Thoracic aorta (tissue), 2 donors: Measurements from ENCODE around the gene GMDS. TPM values are rescaled to one million over a fixed set of nuclear protein-coding genes. Genes with fewer than 3 reads are reported as not detected.
A peak's percentile ranks its signal among the peaks of the same experiment; 100 is the strongest.

ENCODE experiments used
- ATAC-seq: fragments of 150-250 bp; one replicate; pipeline ENCODE4 v1.8.0; 2017; ENCODE audit warnings: low read depth; ENCODE audit not compliant: insufficient number of reproducible peaks, low FRiP score
- DNase-seq: peaks from one replicate; pipeline ENCODE4 v3.0.0-alpha.2; 2020; ENCODE audit warnings: low spot score
- H3K27ac ChIP-seq, 2 donors: fragments of 200-600 bp; sonication (generic); 1 replicate in 1 of 2; 2 replicates in 1 of 2; pipeline ENCODE4 v1.5.1; 2016; ENCODE audit warnings: mild to moderate bottlenecking in 2 of 2, moderate library complexity in 2 of 2
- H3K27me3 ChIP-seq: fragments of 200-600 bp; sonication (generic); replicated peaks from 2 replicates; pipeline ENCODE4 v1.6.0; 2016; ENCODE audit warnings: mild to moderate bottlenecking; ENCODE audit not compliant: insufficient read depth
- H3K36me3 ChIP-seq: fragments of 200-600 bp; sonication (generic); one replicate; pipeline ENCODE4 v1.5.1; 2016
- H3K4me1 ChIP-seq, 2 donors: fragments of 200-600 bp; sonication (generic); 1 replicate in 1 of 2; 2 replicates in 1 of 2; pipeline versions ENCODE4 v1.5.1 to v1.6.0; 2016; ENCODE audit warnings: low read depth in 2 of 2, mild to moderate bottlenecking in 1 of 2; ENCODE audit not compliant: control insufficient read depth in 1 of 2
- H3K4me3 ChIP-seq: fragments of 200-600 bp; sonication (generic); 2 replicates; pipeline ENCODE4 v1.5.1; 2016; ENCODE audit warnings: mild to moderate bottlenecking
- H3K9me3 ChIP-seq: fragments of 200-600 bp; sonication (generic); 2 replicates; pipeline ENCODE4 v1.5.1; 2016
- CTCF ChIP-seq: fragments of 200-600 bp; sonication (generic); IDR thresholded peaks from one replicate; pipeline ENCODE4 v1.5.1; 2019; ENCODE audit warnings: antibody characterized with exemption
- total RNA-seq, 2 donors: library from RNA; depleted of rRNA; stranded (reverse); fragments of >200 nt; gene quantifications; one replicate each; pipeline versions ENCODE4 v1.1.0 to v1.2.3, GENCODE V29; 2016

GMDS gene
- total RNA-seq, 2 donors from 2014 or later, result 87.8 to 87.9 TPM

- DNase-seq (no peak), ATAC-seq (peak; percentile 42)
- Histone ChIP-seq H3K27me3 (no peaks in the 10 kb centered on the region), H3K27ac (peak overlapping the region; percentile 93 to 94), H3K4me1 (peaks cover 23 to 71% of the 10 kb centered on the region in 2 donors), H3K4me3 (no peak overlapping the region), H3K9me3 (no peaks in the 10 kb centered on the region), H3K36me3 (no peaks in the 10 kb centered on the region)
- TF ChIP-seq CTCF, result no peak
These were observed 343.8 kb downstream of the GMDS start for GRCh38 chr6:1901556-1901955.

- ATAC-seq (no peak), DNase-seq (no peak)
- H3K27me3 ChIP-seq, result no peaks in the 10 kb centered on the region
- no peak overlapping the region for H3K27ac ChIP-seq
- H3K4me1 ChIP-seq, result peaks cover 31 to 82% of the 10 kb centered on the region in 2 donors
- H3K4me3 ChIP-seq, result no peak overlapping the region
- H3K36me3 ChIP-seq, result no peaks in the 10 kb centered on the region
- TF ChIP-seq CTCF, result no peak
- H3K9me3 ChIP-seq, result no peaks in the 10 kb centered on the region
These were observed 348.5 kb downstream of the GMDS start for GRCh38 chr6:1896897-1897296.

GRCh38 chr6:1895721-1896120 lies 349.7 kb downstream of the GMDS start:
- no peak for DNase-seq
- no peak for ATAC-seq
- H3K4me3 ChIP-seq, result no peak overlapping the region
- TF ChIP-seq CTCF, result no peak
- no peaks in the 10 kb centered on the region for H3K9me3 ChIP-seq
- no peaks in the 10 kb centered on the region for H3K27me3 ChIP-seq
- peak overlapping the region; percentile 84 to 90 for H3K27ac ChIP-seq
- H3K36me3 ChIP-seq, result no peaks in the 10 kb centered on the region
- H3K4me1 ChIP-seq, result peaks cover 27 to 70% of the 10 kb centered on the region in 2 donors

GRCh38 chr6:1894954-1895353 lies 350.5 kb downstream of the GMDS start:
- H3K4me1 ChIP-seq, result peaks cover 25 to 62% of the 10 kb centered on the region in 2 donors
- no peak overlapping the region for H3K4me3 ChIP-seq
- no peaks in the 10 kb centered on the region for H3K9me3 ChIP-seq
- H3K27me3 ChIP-seq, result no peaks in the 10 kb centered on the region
- H3K36me3 ChIP-seq, result no peaks in the 10 kb centered on the region
- DNase-seq (no peak), ATAC-seq (peak; percentile 32)
- no peak for TF ChIP-seq CTCF
- peak overlapping the region; percentile 84 to 90 for H3K27ac ChIP-seq

GRCh38 chr6:1893470-1894130 lies 351.8 kb downstream of the GMDS start:
- TF ChIP-seq CTCF, result peak; percentile 28
- Histone ChIP-seq H3K4me3 (peak overlapping the region; percentile 31), H3K27ac (peak overlapping the region; percentile 85 to 90), H3K36me3 (no peaks in the 10 kb centered on the region), H3K27me3 (no peaks in the 10 kb centered on the region), H3K9me3 (no peaks in the 10 kb centered on the region), H3K4me1 (peaks cover 15 to 49% of the 10 kb centered on the region in 2 donors)
- no peak for DNase-seq
- ATAC-seq, result peak; percentile 37
